Measurements from ENCODE around the gene DNAJC28.
"Not testable (repeated sequence)": the region's sequence is repeated elsewhere in the genome, so short reads cannot be mapped to it uniquely, and the experiment has no call there.

The DNAJC28 gene

GRCh38 chr21:33512481-33512880 is 21.0 kb upstream of the DNAJC28 start:
- no peak overlapping the region for H3K4me3 ChIP-seq (ENCODE audit: low read depth, low read length)
- DNase-seq = no peak
- no peak overlapping the region for H3K27ac ChIP-seq
- peaks cover 94% of the 10 kb centered on the region for H3K36me3 ChIP-seq
- H3K9me3 ChIP-seq (ENCODE audit: severe bottlenecking) = no peaks in the 10 kb centered on the region
- TF ChIP-seq CTCF (IDR thresholded peaks at IDR 0.05; ENCODE audit: low read depth, low read length) = no peak
- H3K27me3 ChIP-seq (ENCODE audit: insufficient read depth, low read depth, severe bottlenecking) = no peaks in the 10 kb centered on the region

- H3K4me3 ChIP-seq (ENCODE audit: low read depth, low read length) = no peak overlapping the region
- no peaks in the 10 kb centered on the region for H3K27me3 ChIP-seq (ENCODE audit: insufficient read depth, low read depth, severe bottlenecking)
- H3K9me3 ChIP-seq (ENCODE audit: severe bottlenecking) = no peaks in the 10 kb centered on the region
- H3K36me3 ChIP-seq = peaks cover 94% of the 10 kb centered on the region
- no peak overlapping the region for H3K27ac ChIP-seq
- no peak for DNase-seq
- TF ChIP-seq CTCF (IDR thresholded peaks at IDR 0.05; ENCODE audit: low read depth, low read length) = no peak
These were observed 20.1 kb upstream of the DNAJC28 start for GRCh38 chr21:33511639-33512038.

GRCh38 chr21:33510826-33511225 is 19.3 kb upstream of the DNAJC28 start:
- Histone ChIP-seq H3K36me3 (peaks cover 93% of the 10 kb centered on the region), H3K9me3 (ENCODE audit: severe bottlenecking) (no peaks in the 10 kb centered on the region), H3K27me3 (ENCODE audit: insufficient read depth, low read depth, severe bottlenecking) (no peaks in the 10 kb centered on the region), H3K4me3 (ENCODE audit: low read depth, low read length) (no peak overlapping the region), H3K27ac (no peak overlapping the region)
- no peak for TF ChIP-seq CTCF (IDR thresholded peaks at IDR 0.05; ENCODE audit: low read depth, low read length)
- DNase-seq = no peak

- not testable (repeated sequence) for H3K9me3 ChIP-seq (ENCODE audit: severe bottlenecking); H3K27me3 ChIP-seq (ENCODE audit: insufficient read depth, low read depth, severe bottlenecking); H3K27ac ChIP-seq; DNase-seq; H3K4me3 ChIP-seq (ENCODE audit: low read depth, low read length)
- peaks cover 94% of the 10 kb centered on the region for H3K36me3 ChIP-seq
These were observed 15.5 kb upstream of the DNAJC28 start for GRCh38 chr21:33507003-33507402.

GRCh38 chr21:33505833-33506232 is 14.3 kb upstream of the DNAJC28 start:
- no peak for TF ChIP-seq CTCF (IDR thresholded peaks at IDR 0.05; ENCODE audit: low read depth, low read length)

GRCh38 chr21:33496345-33496744 is 4.8 kb upstream of the DNAJC28 start:
- no peak for DNase-seq
- no peaks in the 10 kb centered on the region for H3K27me3 ChIP-seq (ENCODE audit: insufficient read depth, low read depth, severe bottlenecking)
- H3K4me3 ChIP-seq (ENCODE audit: low read depth, low read length) = no peak overlapping the region
- peaks cover 10% of the 10 kb centered on the region for H3K9me3 ChIP-seq (ENCODE audit: severe bottlenecking)
- H3K27ac ChIP-seq = no peak overlapping the region
- no peak for TF ChIP-seq CTCF (IDR thresholded peaks at IDR 0.05; ENCODE audit: low read depth, low read length)
- peaks cover 6% of the 10 kb centered on the region for H3K36me3 ChIP-seq

More at GRCh38 chr21:33505833-33506232, 14.3 kb upstream of the DNAJC28 start:
- DNase-seq = no peak
- H3K27me3 ChIP-seq (ENCODE audit: insufficient read depth, low read depth, severe bottlenecking) = no peaks in the 10 kb centered on the region
- no peaks in the 10 kb centered on the region for H3K9me3 ChIP-seq (ENCODE audit: severe bottlenecking)
- no peak overlapping the region for H3K27ac ChIP-seq
- peaks cover 94% of the 10 kb centered on the region for H3K36me3 ChIP-seq
- no peak overlapping the region for H3K4me3 ChIP-seq (ENCODE audit: low read depth, low read length)
